Stimulated activated CD8-positive, alpha-beta memory T cell treated with anti-CD3 and anti-CD28 coated beads, Interleukin-15, amount 100 ng/mL, for 48 hours (primary cell): ENCODE data around the gene TRAPPC3L.

Source experiments
- DNase-seq, 2 donors: peaks; one replicate each; pipeline ENCODE4 v3.0.0-alpha.2; 2020; ENCODE audit warnings: low read depth in 2 of 2

The TRAPPC3L gene

GRCh38 chr6:116557893-116558292, 12.4 kb upstream of the TRAPPC3L start:
- no peak for DNase-seq

- DNase-seq, result no peak
Measured at GRCh38 chr6:116556814-116557415, 11.4 kb upstream of the TRAPPC3L start.

GRCh38 chr6:116556065-116556464, 10.6 kb upstream of the TRAPPC3L start:
- no peak for DNase-seq

GRCh38 chr6:116553451-116553850, 8.0 kb upstream of the TRAPPC3L start, which contains the start of gene CALHM4:
CALHM4 (plus strand) TSS chr6:116553751; CDS start chr6:116553794, 43 bp downstream.
- DNase-seq, result no peak

- no peak for DNase-seq
Measured at GRCh38 chr6:116550796-116551195, 5.3 kb upstream of the TRAPPC3L start.

- no peak for DNase-seq
Measured at GRCh38 chr6:116547358-116547757, 1.9 kb upstream of the TRAPPC3L start.

GRCh38 chr6:116543149-116543548, 2.3 kb downstream of the TRAPPC3L start:
- no peak for DNase-seq

- DNase-seq, result no peak
Measured at GRCh38 chr6:116542426-116542825, 3.1 kb downstream of the TRAPPC3L start.

- no peak for DNase-seq
Measured at GRCh38 chr6:116536216-116536621, 9.3 kb downstream of the TRAPPC3L start.

- no peak for DNase-seq
Measured at GRCh38 chr6:116535109-116535508, 10.4 kb downstream of the TRAPPC3L start.

- no peak for DNase-seq
Measured at GRCh38 chr6:116533233-116533957, 12.1 kb downstream of the TRAPPC3L start.

GRCh38 chr6:116531675-116532570, 13.6 kb downstream of the TRAPPC3L start:
- DNase-seq, result peak in 1 of 2 donors; percentile 4

- DNase-seq, result no peak
Measured at GRCh38 chr6:116530436-116530835, 15.0 kb downstream of the TRAPPC3L start.

- DNase-seq, result no peak
Measured at GRCh38 chr6:116529466-116530290, 15.8 kb downstream of the TRAPPC3L start.

GRCh38 chr6:116528780-116529179, 16.7 kb downstream of the TRAPPC3L start:
- no peak for DNase-seq

- DNase-seq, result no peak
Measured at GRCh38 chr6:116528133-116528532, 17.4 kb downstream of the TRAPPC3L start.

GRCh38 chr6:116524236-116524635, 21.2 kb downstream of the TRAPPC3L start:
- no peak for DNase-seq

GRCh38 chr6:116522896-116523295, 22.6 kb downstream of the TRAPPC3L start:
- no peak for DNase-seq

GRCh38 chr6:116518621-116519368, 26.7 kb downstream of the TRAPPC3L start:
- DNase-seq, result no peak

- no peak for DNase-seq
Measured at GRCh38 chr6:116515141-116515540, 30.3 kb downstream of the TRAPPC3L start.

GRCh38 chr6:116514111-116514510, 31.4 kb downstream of the TRAPPC3L start:
- DNase-seq, result no peak
